Measurements from ENCODE around the gene MRO. TPM values are rescaled to one million over a fixed set of nuclear protein-coding genes. Genes with fewer than 3 reads are reported as not detected.
"Not testable (repeated sequence)": the region's sequence is repeated elsewhere in the genome, so short reads cannot be mapped to it uniquely, and the experiment has no call there.

Gene MRO
- 0.54 TPM for polyA plus RNA-seq (2013, experiment 1 of 4)
- 0.57 TPM for polyA plus RNA-seq (2013, experiment 2 of 4)
- 0.27 TPM for polyA plus RNA-seq (2013, experiment 3 of 4)
- polyA plus RNA-seq (2013, experiment 4 of 4): 0.28 TPM

- H3K9me3 ChIP-seq (ENCODE audit: control insufficient read depth, low read length): no peaks in the 10 kb centered on the region
Observed at GRCh38 chr18:50819728-50820378, at the start of gene MRO. Gene MRO, minus strand, starts transcription at chr18:50820016. Its CDS starts 10,616 bp downstream, at chr18:50809400.

DNA sequence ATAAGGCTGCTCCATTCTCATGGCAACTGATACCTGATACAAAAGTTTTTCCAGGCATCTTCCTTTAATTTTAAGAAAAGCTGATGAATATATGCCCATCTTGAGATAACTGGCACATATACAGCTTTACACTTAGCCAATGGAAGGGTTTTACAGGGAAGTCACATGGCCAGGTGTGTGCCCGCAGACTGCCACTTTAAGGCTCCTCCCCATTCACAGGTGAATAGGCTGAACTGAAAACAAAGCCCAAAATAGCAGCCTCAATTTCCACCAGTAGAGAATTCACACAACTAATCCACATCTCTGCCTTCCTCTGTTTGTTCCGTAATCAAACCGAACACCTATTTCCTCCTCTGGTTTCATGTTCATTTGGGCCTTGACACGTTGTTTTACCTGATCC is 49.3 kb upstream of the MRO start:
- no peaks in the 10 kb centered on the region for H3K36me3 ChIP-seq (ENCODE audit: control insufficient read depth, insufficient read depth, low read length)
- no peak overlapping the region for H3K27ac ChIP-seq (ENCODE audit: insufficient read depth, low read depth, low read length, poor library complexity, severe bottlenecking)
- H3K27me3 ChIP-seq (ENCODE audit: control insufficient read depth, insufficient read depth, low read length, poor library complexity, severe bottlenecking): no peaks in the 10 kb centered on the region
- H3K4me1 ChIP-seq (ENCODE audit: control insufficient read depth, insufficient read depth, low read length): no peaks in the 10 kb centered on the region
- no peaks in the 10 kb centered on the region for H3K9me3 ChIP-seq (ENCODE audit: control insufficient read depth, low read length)
- no peak overlapping the region for H3K4me3 ChIP-seq (ENCODE audit: insufficient read depth, low read depth, low read length)
- 91% methylated on average over 4 of the region's 4 CpGs for WGBS, 2 experiments

More at GRCh38 chr18:50819728-50820378, at the start of gene MRO:
- Histone ChIP-seq H3K4me3 (ENCODE audit: insufficient read depth, low read depth, low read length) (peak within 1 kb of the TSS; percentile 18), H3K27ac (ENCODE audit: insufficient read depth, low read depth, low read length, poor library complexity, severe bottlenecking) (no peak within 1 kb of the TSS), H3K27me3 (ENCODE audit: control insufficient read depth, insufficient read depth, low read length, poor library complexity, severe bottlenecking) (no peaks in the 10 kb centered on the region), H3K4me1 (ENCODE audit: control insufficient read depth, insufficient read depth, low read length) (peaks cover 36% of the 10 kb centered on the region), H3K36me3 (ENCODE audit: control insufficient read depth, insufficient read depth, low read length) (no peaks in the 10 kb centered on the region)
- 7 to 8% methylated on average over 24 of the region's 24 CpGs for WGBS, 2 experiments

DNA sequence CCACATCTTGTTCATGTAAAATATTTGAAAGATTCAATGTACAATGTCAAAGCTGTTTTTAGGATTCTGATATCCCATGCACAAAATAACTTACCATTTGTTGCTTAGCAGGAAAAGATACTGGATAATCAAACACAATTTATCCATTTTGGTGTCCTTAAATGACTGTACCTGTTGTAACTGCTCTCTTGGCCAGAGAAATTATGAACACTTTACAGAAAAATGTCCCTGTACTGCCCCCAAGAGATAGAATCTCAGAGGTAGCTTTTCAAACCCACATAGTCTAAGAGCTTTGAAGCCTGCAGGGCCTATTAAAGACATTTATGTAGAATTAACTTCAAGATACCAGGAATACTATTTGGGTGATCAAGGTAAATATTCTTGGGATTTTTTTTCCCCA is 46.9 kb upstream of the MRO start:
- H3K27ac ChIP-seq (ENCODE audit: insufficient read depth, low read depth, low read length, poor library complexity, severe bottlenecking): no peak overlapping the region
- H3K36me3 ChIP-seq (ENCODE audit: control insufficient read depth, insufficient read depth, low read length): no peaks in the 10 kb centered on the region
- no peaks in the 10 kb centered on the region for H3K27me3 ChIP-seq (ENCODE audit: control insufficient read depth, insufficient read depth, low read length, poor library complexity, severe bottlenecking)
- H3K4me1 ChIP-seq (ENCODE audit: control insufficient read depth, insufficient read depth, low read length): no peaks in the 10 kb centered on the region
- no peaks in the 10 kb centered on the region for H3K9me3 ChIP-seq (ENCODE audit: control insufficient read depth, low read length)
- H3K4me3 ChIP-seq (ENCODE audit: insufficient read depth, low read depth, low read length): no peak overlapping the region

- Histone ChIP-seq H3K36me3 (ENCODE audit: control insufficient read depth, insufficient read depth, low read length) (no peaks in the 10 kb centered on the region), H3K27ac (ENCODE audit: insufficient read depth, low read depth, low read length, poor library complexity, severe bottlenecking) (no peak overlapping the region), H3K9me3 (ENCODE audit: control insufficient read depth, low read length) (no peaks in the 10 kb centered on the region), H3K4me1 (ENCODE audit: control insufficient read depth, insufficient read depth, low read length) (no peaks in the 10 kb centered on the region), H3K27me3 (ENCODE audit: control insufficient read depth, insufficient read depth, low read length, poor library complexity, severe bottlenecking) (no peaks in the 10 kb centered on the region), H3K4me3 (ENCODE audit: insufficient read depth, low read depth, low read length) (no peak overlapping the region)
- WGBS, 2 experiments: 91% methylated on average over 3 to 4 of the region's 4 CpGs
Observed at GRCh38 chr18:50863840-50864375, 44.1 kb upstream of the MRO start.

DNA sequence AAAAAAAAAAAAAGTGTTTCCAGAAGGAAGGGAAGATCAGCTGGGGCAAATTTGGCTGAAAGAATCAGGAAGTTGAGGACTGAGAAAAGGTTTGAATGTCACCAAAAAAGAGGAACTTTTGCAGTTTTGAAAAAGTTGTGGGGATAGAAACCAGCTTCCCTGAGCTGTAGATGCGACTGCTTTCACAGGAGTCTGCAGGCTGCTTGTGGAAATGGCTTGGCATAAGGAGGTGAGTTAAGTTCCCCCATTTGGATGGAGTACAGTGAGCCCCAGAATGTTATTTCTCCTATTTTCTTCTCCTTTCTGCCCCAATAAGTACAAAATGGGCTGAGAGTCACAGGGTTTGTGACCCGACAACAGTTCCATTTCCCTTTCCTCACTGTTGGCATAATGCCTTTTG is 42.6 kb upstream of the MRO start:
- 92 to 98% methylated on average over 2 of the region's 2 CpGs for WGBS, 2 experiments
- no peak overlapping the region for H3K4me3 ChIP-seq (ENCODE audit: insufficient read depth, low read depth, low read length)
- H3K36me3 ChIP-seq (ENCODE audit: control insufficient read depth, insufficient read depth, low read length): no peaks in the 10 kb centered on the region
- H3K27me3 ChIP-seq (ENCODE audit: control insufficient read depth, insufficient read depth, low read length, poor library complexity, severe bottlenecking): no peaks in the 10 kb centered on the region
- H3K4me1 ChIP-seq (ENCODE audit: control insufficient read depth, insufficient read depth, low read length): no peaks in the 10 kb centered on the region
- no peak overlapping the region for H3K27ac ChIP-seq (ENCODE audit: insufficient read depth, low read depth, low read length, poor library complexity, severe bottlenecking)
- H3K9me3 ChIP-seq (ENCODE audit: control insufficient read depth, low read length): no peaks in the 10 kb centered on the region

DNA sequence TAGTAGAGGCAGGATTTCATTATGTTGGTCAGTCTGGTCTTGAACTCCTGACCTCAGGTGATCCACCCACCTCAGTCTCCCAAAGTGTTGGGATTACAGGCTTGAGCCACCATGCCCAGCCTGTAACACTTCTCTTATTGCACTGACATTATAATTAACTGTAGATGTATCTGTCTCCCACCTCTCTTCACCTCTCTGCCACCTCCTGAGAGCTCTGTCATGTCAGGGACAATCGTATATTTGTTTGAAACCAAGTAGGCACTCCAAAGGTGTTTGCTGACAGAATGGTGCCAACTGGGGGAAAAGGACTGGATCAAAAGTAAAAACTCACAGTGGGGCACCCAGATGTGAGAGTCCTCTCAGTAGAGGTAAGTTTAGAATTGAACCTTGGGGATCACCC is 41.8 kb upstream of the MRO start:
- H3K36me3 ChIP-seq (ENCODE audit: control insufficient read depth, insufficient read depth, low read length): no peaks in the 10 kb centered on the region
- H3K4me1 ChIP-seq (ENCODE audit: control insufficient read depth, insufficient read depth, low read length): no peaks in the 10 kb centered on the region
- H3K4me3 ChIP-seq (ENCODE audit: insufficient read depth, low read depth, low read length): no peak overlapping the region
- WGBS, 2 experiments: 96 to 97% methylated on average over 1 of the region's 1 CpG
- H3K27ac ChIP-seq (ENCODE audit: insufficient read depth, low read depth, low read length, poor library complexity, severe bottlenecking): no peak overlapping the region
- no peaks in the 10 kb centered on the region for H3K9me3 ChIP-seq (ENCODE audit: control insufficient read depth, low read length)
- H3K27me3 ChIP-seq (ENCODE audit: control insufficient read depth, insufficient read depth, low read length, poor library complexity, severe bottlenecking): no peaks in the 10 kb centered on the region

GRCh38 chr18:50859793-50860555 is 40.2 kb upstream of the MRO start:
- no peak overlapping the region for H3K27ac ChIP-seq (ENCODE audit: insufficient read depth, low read depth, low read length, poor library complexity, severe bottlenecking)
- no peaks in the 10 kb centered on the region for H3K27me3 ChIP-seq (ENCODE audit: control insufficient read depth, insufficient read depth, low read length, poor library complexity, severe bottlenecking)
- no peak overlapping the region for H3K4me3 ChIP-seq (ENCODE audit: insufficient read depth, low read depth, low read length)
- H3K4me1 ChIP-seq (ENCODE audit: control insufficient read depth, insufficient read depth, low read length): no peaks in the 10 kb centered on the region
- no peaks in the 10 kb centered on the region for H3K36me3 ChIP-seq (ENCODE audit: control insufficient read depth, insufficient read depth, low read length)
- H3K9me3 ChIP-seq (ENCODE audit: control insufficient read depth, low read length): no peaks in the 10 kb centered on the region

DNA sequence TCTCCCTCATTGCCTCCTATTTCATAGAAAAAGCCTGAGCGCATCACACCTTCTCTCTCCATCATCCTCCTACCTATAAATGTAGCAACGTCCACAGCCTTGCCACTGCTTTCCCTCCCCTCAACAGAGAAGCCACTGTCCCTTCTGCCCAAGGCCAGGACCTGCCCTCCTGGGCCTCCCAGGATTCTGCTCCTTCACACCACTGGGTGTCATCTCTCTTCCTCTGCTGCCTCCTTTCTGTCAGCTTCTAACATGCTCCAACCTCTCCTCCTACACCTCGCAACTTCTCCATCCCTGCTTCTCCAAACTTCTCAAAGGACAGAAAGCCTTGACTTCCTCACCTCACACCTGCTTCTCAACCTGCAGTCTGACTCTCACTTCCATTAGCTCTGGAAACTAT is 37.9 kb upstream of the MRO start:
- no peaks in the 10 kb centered on the region for H3K27me3 ChIP-seq (ENCODE audit: control insufficient read depth, insufficient read depth, low read length, poor library complexity, severe bottlenecking)
- no peak overlapping the region for H3K27ac ChIP-seq (ENCODE audit: insufficient read depth, low read depth, low read length, poor library complexity, severe bottlenecking)
- no peaks in the 10 kb centered on the region for H3K4me1 ChIP-seq (ENCODE audit: control insufficient read depth, insufficient read depth, low read length)
- no peaks in the 10 kb centered on the region for H3K9me3 ChIP-seq (ENCODE audit: control insufficient read depth, low read length)
- H3K36me3 ChIP-seq (ENCODE audit: control insufficient read depth, insufficient read depth, low read length): no peaks in the 10 kb centered on the region
- H3K4me3 ChIP-seq (ENCODE audit: insufficient read depth, low read depth, low read length): no peak overlapping the region
- WGBS, 2 experiments: 87 to 88% methylated on average over 3 of the region's 3 CpGs

- not testable (repeated sequence) for H3K27me3 ChIP-seq (ENCODE audit: control insufficient read depth, insufficient read depth, low read length, poor library complexity, severe bottlenecking); H3K27ac ChIP-seq (ENCODE audit: insufficient read depth, low read depth, low read length, poor library complexity, severe bottlenecking); H3K4me3 ChIP-seq (ENCODE audit: insufficient read depth, low read depth, low read length); H3K9me3 ChIP-seq (ENCODE audit: control insufficient read depth, low read length); H3K36me3 ChIP-seq (ENCODE audit: control insufficient read depth, insufficient read depth, low read length); H3K4me1 ChIP-seq (ENCODE audit: control insufficient read depth, insufficient read depth, low read length)
- WGBS, 2 experiments: 77 to 81% methylated on average over 5 of the region's 5 CpGs
Observed at GRCh38 chr18:50857166-50857565, 37.4 kb upstream of the MRO start.

DNA sequence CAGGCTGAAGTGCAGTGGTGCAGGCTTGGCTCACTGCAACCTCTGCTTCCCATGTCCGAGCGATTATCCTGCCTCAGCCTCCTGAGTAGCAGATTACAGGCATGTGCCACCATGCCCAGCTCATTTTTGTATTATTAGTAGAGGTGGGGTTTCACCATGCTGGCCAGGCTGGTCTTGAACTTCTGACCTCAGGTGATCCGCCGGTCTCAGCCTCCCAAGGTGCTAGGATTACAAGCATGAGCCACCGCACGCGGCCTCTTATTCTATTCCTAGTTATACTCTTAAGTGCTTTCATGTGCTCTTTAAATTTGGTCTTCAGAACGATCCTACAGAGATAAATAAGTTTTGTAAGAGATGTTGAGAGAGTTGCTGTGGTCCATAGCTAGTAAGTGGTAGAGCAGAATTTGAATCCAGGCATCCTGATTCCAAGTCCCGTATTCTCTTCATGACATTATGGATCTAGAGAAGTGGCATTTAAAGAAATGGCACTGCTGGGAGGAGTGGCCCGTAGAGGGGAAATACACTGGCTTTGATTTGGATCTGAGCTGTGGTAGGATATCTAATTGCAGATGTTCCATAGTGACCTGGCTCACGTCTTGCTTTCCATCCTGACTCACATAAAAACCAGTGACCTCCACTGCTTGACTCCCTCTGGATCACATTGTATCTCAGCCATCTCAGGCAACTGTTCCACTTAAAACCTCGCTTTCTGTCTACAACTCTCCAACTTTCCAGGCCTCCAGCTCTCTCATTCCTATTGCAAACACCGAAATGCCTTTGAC is 36.4 kb upstream of the MRO start:
- WGBS, 2 experiments: 89 to 91% methylated on average over 13 of the region's 13 CpGs
- no peaks in the 10 kb centered on the region for H3K9me3 ChIP-seq (ENCODE audit: control insufficient read depth, low read length)
- no peaks in the 10 kb centered on the region for H3K27me3 ChIP-seq (ENCODE audit: control insufficient read depth, insufficient read depth, low read length, poor library complexity, severe bottlenecking)
- no peak overlapping the region for H3K27ac ChIP-seq (ENCODE audit: insufficient read depth, low read depth, low read length, poor library complexity, severe bottlenecking)
- no peaks in the 10 kb centered on the region for H3K36me3 ChIP-seq (ENCODE audit: control insufficient read depth, insufficient read depth, low read length)
- H3K4me1 ChIP-seq (ENCODE audit: control insufficient read depth, insufficient read depth, low read length): no peaks in the 10 kb centered on the region
- H3K4me3 ChIP-seq (ENCODE audit: insufficient read depth, low read depth, low read length): no peak overlapping the region

Measured in ectodermal cell (in vitro differentiated cells).